Hepatocyte (in vitro differentiated cells): ENCODE data around the gene SKIDA1. TPM values are rescaled to one million over a fixed set of nuclear protein-coding genes. Genes with fewer than 3 reads are reported as not detected.

ENCODE experiments used
- DNase-seq: peaks from one replicate; pipeline ENCODE4 v3.0.0-alpha.2; 2016; ENCODE audit warnings: low spot score
- H2AFZ ChIP-seq: fragments of 200-600 bp; sonication (generic); 2 replicates; pipeline ENCODE4 v1.6.0; 2016; ENCODE audit warnings: antibody characterized with exemption, mild to moderate bottlenecking
- H3K27ac ChIP-seq: fragments of 200-600 bp; sonication (generic); 2 replicates; pipeline ENCODE4 v1.5.1; 2016; ENCODE audit warnings: mild to moderate bottlenecking
- H3K27me3 ChIP-seq: fragments of 200-600 bp; sonication (generic); 2 replicates; pipeline ENCODE4 v1.6.1; 2016
- H3K36me3 ChIP-seq: fragments of 200-600 bp; sonication (generic); replicated peaks from 2 replicates; pipeline ENCODE4 v1.5.1; 2016; ENCODE audit warnings: low read depth; ENCODE audit not compliant: insufficient read depth
- H3K4me1 ChIP-seq: fragments of 200-600 bp; sonication (generic); 2 replicates; pipeline ENCODE4 v1.5.1; 2016; ENCODE audit warnings: mild to moderate bottlenecking, moderate library complexity; ENCODE audit not compliant: insufficient read depth
- H3K4me2 ChIP-seq: fragments of 200-600 bp; sonication (generic); 2 replicates; pipeline ENCODE4 v1.6.0; 2016
- H3K4me3 ChIP-seq: fragments of 200-600 bp; sonication (generic); 2 replicates; pipeline ENCODE4 v1.5.1; 2016; ENCODE audit warnings: mild to moderate bottlenecking
- H3K79me2 ChIP-seq: fragments of 200-600 bp; sonication (generic); 2 replicates; pipeline ENCODE4 v1.6.0; 2017; ENCODE audit warnings: mild to moderate bottlenecking
- H3K9me2 ChIP-seq: fragments of 200-600 bp; sonication (generic); replicated peaks from 2 replicates; pipeline ENCODE4 v1.6.0; 2017; ENCODE audit warnings: mild to moderate bottlenecking; ENCODE audit not compliant: insufficient read depth
- H3K9me3 ChIP-seq: fragments of 200-600 bp; sonication (generic); 2 replicates; pipeline ENCODE4 v1.5.1; 2016; ENCODE audit warnings: low read depth, mild to moderate bottlenecking
- H4K20me1 ChIP-seq: fragments of 200-600 bp; sonication (generic); 2 replicates; pipeline ENCODE4 v1.6.0; 2016; ENCODE audit warnings: mild to moderate bottlenecking; ENCODE audit not compliant: insufficient read depth, poor library complexity, severe bottlenecking
- CTCF ChIP-seq: fragments of 200-600 bp; sonication (generic); IDR thresholded peaks from 2 replicates; pipeline ENCODE4 v1.5.1; 2016; ENCODE audit warnings: antibody characterized with exemption, mild to moderate bottlenecking; ENCODE audit not compliant: poor library complexity
- EZH2 ChIP-seq: fragments of 200-600 bp; sonication (generic); IDR thresholded peaks from 2 replicates; pipeline ENCODE4 v1.6.1; 2016; ENCODE audit warnings: antibody characterized with exemption, mild to moderate bottlenecking, borderline replicate concordance
- EZH2phosphoT487 ChIP-seq: fragments of 200-600 bp; sonication (generic); IDR thresholded peaks from one replicate; pipeline ENCODE4 v1.6.1; 2018; ENCODE audit warnings: antibody characterized with exemption, mild to moderate bottlenecking, low read depth, moderate library complexity; ENCODE audit not compliant: unreplicated experiment, severe bottlenecking
- WGBS: methylation state at CpG from one replicate; pipeline ENCODE4 v1.1.6; 2016; ENCODE audit warnings: low lambda C conversion rate; ENCODE audit errors: missing lambda C conversion rate; 5-methylcytosine and 5-hydroxymethylcytosine counted together
- polyA plus RNA-seq: library from polyadenylated mRNA; unstranded; fragments of >200 nt; fragmentation: Nextera tagmentation; extraction: Ambion mirVana; gene quantifications from 2 replicates; pipeline ENCODE4 v1.2.1, GENCODE V29; 2016
- total RNA-seq: library from RNA; depleted of rRNA; stranded (reverse); fragments of >200 nt; gene quantifications from 2 replicates; pipeline ENCODE4 v1.2.3, GENCODE V29; 2014

Gene SKIDA1
- total and polyA plus RNA-seq, 2 experiments from 2014 or later: 0.68 to 2.3 TPM

- H3K9me3 ChIP-seq: no peaks in the 10 kb centered on the region
- 24% methylated on average over 72 of the region's 72 CpGs for WGBS
- DNase-seq: peak; percentile 62
- H3K9me2 ChIP-seq: no peaks in the 10 kb centered on the region
- peaks cover 16% of the 10 kb centered on the region for H3K4me1 ChIP-seq
- peaks cover 13% of the 10 kb centered on the region for H3K79me2 ChIP-seq
- H3K27me3 ChIP-seq: peaks cover 36% of the 10 kb centered on the region
- H3K36me3 ChIP-seq: no peaks in the 10 kb centered on the region
- peak overlapping the region; percentile 6 for H3K27ac ChIP-seq
- no peaks in the 10 kb centered on the region for H4K20me1 ChIP-seq
- H3K4me2 ChIP-seq: peak overlapping the region; percentile 90
- H3K4me3 ChIP-seq: no peak overlapping the region
- H2AFZ ChIP-seq: peak overlapping the region; percentile 85
- TF ChIP-seq EZH2phosphoT487: no peak
- TF ChIP-seq EZH2: peak; percentile 51
- no peak for TF ChIP-seq CTCF
Observed at GRCh38 chr10:21499701-21500577, 25.5 kb downstream of the SKIDA1 start.

GRCh38 chr10:21498986-21499385 lies 26.5 kb downstream of the SKIDA1 start:
- H3K27ac ChIP-seq: no peak overlapping the region
- H3K9me2 ChIP-seq: no peaks in the 10 kb centered on the region
- H3K79me2 ChIP-seq: peaks cover 14% of the 10 kb centered on the region
- H3K36me3 ChIP-seq: no peaks in the 10 kb centered on the region
- peaks cover 16% of the 10 kb centered on the region for H3K4me1 ChIP-seq
- no peak overlapping the region for H3K4me3 ChIP-seq
- TF ChIP-seq EZH2: peak; percentile 55
- no peak for TF ChIP-seq CTCF
- H3K4me2 ChIP-seq: peak overlapping the region; percentile 90
- H4K20me1 ChIP-seq: no peaks in the 10 kb centered on the region
- no peak overlapping the region for H2AFZ ChIP-seq
- DNase-seq: no peak
- 74% methylated on average over 8 of the region's 8 CpGs for WGBS
- peaks cover 36% of the 10 kb centered on the region for H3K27me3 ChIP-seq
- H3K9me3 ChIP-seq: no peaks in the 10 kb centered on the region

- no peaks in the 10 kb centered on the region for H3K36me3 ChIP-seq
- no peak overlapping the region for H3K27ac ChIP-seq
- peaks cover 16% of the 10 kb centered on the region for H3K4me1 ChIP-seq
- peaks cover 14% of the 10 kb centered on the region for H3K79me2 ChIP-seq
- H3K4me3 ChIP-seq: no peak overlapping the region
- H2AFZ ChIP-seq: no peak overlapping the region
- H3K4me2 ChIP-seq: no peak overlapping the region
- H3K9me3 ChIP-seq: no peaks in the 10 kb centered on the region
- no peak for TF ChIP-seq EZH2
- no peak for TF ChIP-seq CTCF
- TF ChIP-seq EZH2phosphoT487: no peak
- DNase-seq: no peak
- H3K27me3 ChIP-seq: peaks cover 36% of the 10 kb centered on the region
- no peaks in the 10 kb centered on the region for H4K20me1 ChIP-seq
- 69% methylated on average over 2 of the region's 2 CpGs for WGBS
- H3K9me2 ChIP-seq: no peaks in the 10 kb centered on the region
Observed at GRCh38 chr10:21498377-21498776, 27.1 kb downstream of the SKIDA1 start.
